ENCODE measurements around the gene NMU.
"Not testable (repeated sequence)": the region's sequence is repeated elsewhere in the genome, so short reads cannot be mapped to it uniquely, and the experiment has no call there.

Gene NMU

GRCh38 chr4:55618546-55619143 lies 17.5 kb downstream of the NMU start:
- DNase-seq, result no peak

- DNase-seq, result no peak
Measured at GRCh38 chr4:55617587-55618197, 18.4 kb downstream of the NMU start.

- DNase-seq, result no peak
Measured at GRCh38 chr4:55615008-55615407, 21.1 kb downstream of the NMU start.

GRCh38 chr4:55613621-55614020 lies 22.5 kb downstream of the NMU start:
- no peak for DNase-seq

- DNase-seq, result no peak
Measured at GRCh38 chr4:55612341-55612740, 23.8 kb downstream of the NMU start.

- no peak for DNase-seq
Measured at GRCh38 chr4:55611358-55612059, 24.6 kb downstream of the NMU start.

GRCh38 chr4:55610381-55610780 lies 25.7 kb downstream of the NMU start:
- DNase-seq, result no peak

- no peak for DNase-seq
Measured at GRCh38 chr4:55609393-55609866, 26.7 kb downstream of the NMU start.

GRCh38 chr4:55608591-55608990 lies 27.5 kb downstream of the NMU start:
- DNase-seq, result no peak

- no peak for DNase-seq
Measured at GRCh38 chr4:55604996-55605395, 31.1 kb downstream of the NMU start.

- no peak for DNase-seq
Measured at GRCh38 chr4:55600640-55601039, 35.5 kb downstream of the NMU start.

GRCh38 chr4:55598641-55599040 lies 37.5 kb downstream of the NMU start:
- no peak for DNase-seq

- DNase-seq, result no peak
Measured at GRCh38 chr4:55592014-55592413, 44.1 kb downstream of the NMU start, which contains the start of gene PDCL2. Gene PDCL2, minus strand, starts transcription at chr4:55592245. Its CDS starts 136 bp downstream, at chr4:55592109.

GRCh38 chr4:55588160-55588559 lies 47.9 kb downstream of the NMU start:
- no peak for DNase-seq

- not testable (repeated sequence) for DNase-seq
Measured at GRCh38 chr4:55582773-55583172, 53.3 kb downstream of the NMU start.

GRCh38 chr4:55578341-55579010 lies 57.6 kb downstream of the NMU start:
- no peak for DNase-seq

GRCh38 chr4:55575513-55575912 lies 60.6 kb downstream of the NMU start:
- DNase-seq, result no peak

GRCh38 chr4:55574252-55574651 lies 61.8 kb downstream of the NMU start:
- DNase-seq, result no peak

- DNase-seq, result no peak
Measured at GRCh38 chr4:55571806-55572205, 64.3 kb downstream of the NMU start.

- DNase-seq, result no peak
Measured at GRCh38 chr4:55568905-55569504, 67.1 kb downstream of the NMU start.

GRCh38 chr4:55561889-55562288 lies 74.2 kb downstream of the NMU start:
- DNase-seq, result no peak

- DNase-seq, result no peak
Measured at GRCh38 chr4:55560096-55560495, 76.0 kb downstream of the NMU start.

GRCh38 chr4:55554453-55555030 lies 81.6 kb downstream of the NMU start:
- no peak for DNase-seq

All from NCI-H187 (cell line).